Skeletal muscle tissue (tissue), 4 donors: ENCODE results near the gene HOXD12. TPM values are rescaled to one million over a fixed set of nuclear protein-coding genes. Genes with fewer than 3 reads are reported as not detected.

Experiments used
- H3K27ac ChIP-seq: one replicate; pipeline ENCODE4 v1.7.0; 2013; ENCODE audit warnings: mild to moderate bottlenecking, low read depth, low read length, inconsistent platforms
- H3K27me3 ChIP-seq, 3 donors: one replicate each; pipeline ENCODE4 v1.7.0; 2013; ENCODE audit warnings: low read length in 3 of 3; ENCODE audit not compliant: control insufficient read depth in 3 of 3, insufficient read depth in 3 of 3
- H3K36me3 ChIP-seq, 3 donors: one replicate each; pipeline ENCODE4 v1.7.0; 2013; ENCODE audit warnings: low read length in 3 of 3; ENCODE audit not compliant: control insufficient read depth in 3 of 3, insufficient read depth in 3 of 3
- H3K4me1 ChIP-seq, 3 donors: one replicate each; pipeline ENCODE4 v1.7.0; 2013; ENCODE audit warnings: low read length in 3 of 3, mild to moderate bottlenecking in 3 of 3; ENCODE audit not compliant: control insufficient read depth in 3 of 3, insufficient read depth in 3 of 3
- H3K4me3 ChIP-seq, 3 donors: one replicate each; pipeline ENCODE4 v1.7.0; 2013; ENCODE audit warnings: low read length in 3 of 3
- H3K9ac ChIP-seq, 3 donors: one replicate each; pipeline ENCODE4 v1.7.0; 2013; ENCODE audit warnings: low read length in 3 of 3, mild to moderate bottlenecking in 3 of 3, moderate library complexity in 2 of 3, low read depth in 1 of 3
- H3K9me3 ChIP-seq, 3 donors: one replicate each; pipeline ENCODE4 v1.7.0; 2013; ENCODE audit warnings: low read length in 3 of 3; ENCODE audit not compliant: control insufficient read depth in 3 of 3
- total RNA-seq: library from RNA; depleted of rRNA; stranded (reverse); fragments of >200 nt; gene quantifications from one replicate; pipeline ENCODE4 v1.2.3, GENCODE V29; 2014
- donor health status: Osteomylitis.

The HOXD12 gene
- total RNA-seq, 1 donor from 2014 or later = not detected

GRCh38 chr2:176126929-176127773, 27.6 kb downstream of the HOXD12 start:
- peaks cover 13 to 64% (median 55%) of the 10 kb centered on the region in 3 donors for H3K27me3 ChIP-seq

GRCh38 chr2:176127774-176128072, 28.1 kb downstream of the HOXD12 start:
- Histone ChIP-seq H3K27me3 (peaks cover 9 to 62% (median 53%) of the 10 kb centered on the region in 3 donors), H3K36me3 (peaks cover 0 to 2% (median 0%) of the 10 kb centered on the region in 3 donors), H3K4me3 (no peak overlapping the region), H3K27ac (no peak overlapping the region), H3K9ac (no peak overlapping the region), H3K9me3 (no peaks in the 10 kb centered on the region), H3K4me1 (peaks cover 7 to 12% (median 11%) of the 10 kb centered on the region in 3 donors)

More at GRCh38 chr2:176126929-176127773, 27.6 kb downstream of the HOXD12 start:
- Histone ChIP-seq H3K4me1 (peaks cover 7 to 15% (median 13%) of the 10 kb centered on the region in 3 donors), H3K9ac (no peak overlapping the region), H3K9me3 (no peaks in the 10 kb centered on the region), H3K27ac (no peak overlapping the region), H3K36me3 (peaks cover 0 to 1% (median 0%) of the 10 kb centered on the region in 3 donors), H3K4me3 (peak overlapping the region in 1 of 3 donors; percentile 48)

- Histone ChIP-seq H3K4me3 (peak overlapping the region; percentile 68 to 75 (median 69)), H3K27ac (peak overlapping the region; percentile 78), H3K9ac (peak overlapping the region in 2 of 3 donors; percentile 57 to 69), H3K27me3 (peaks cover 9 to 62% (median 48%) of the 10 kb centered on the region in 3 donors), H3K4me1 (peaks cover 7 to 10% (median 8%) of the 10 kb centered on the region in 3 donors), H3K9me3 (no peaks in the 10 kb centered on the region), H3K36me3 (peaks cover 0 to 2% (median 0%) of the 10 kb centered on the region in 3 donors)
Observed at GRCh38 chr2:176128172-176128981, 28.8 kb downstream of the HOXD12 start.

GRCh38 chr2:176128982-176129796, 29.6 kb downstream of the HOXD12 start, which contains the start of gene HOXD8:
TSS of gene HOXD8 (plus strand) at chr2:176129705. CDS start at chr2:176130367, 662 bp downstream.
- peak within 1 kb of the TSS; percentile 78 for H3K27ac ChIP-seq
- H3K9me3 ChIP-seq = no peaks in the 10 kb centered on the region
- peaks cover 11 to 61% (median 41%) of the 10 kb centered on the region in 3 donors for H3K27me3 ChIP-seq
- H3K4me3 ChIP-seq = peak within 1 kb of the TSS; percentile 68 to 78 (median 75)
- peak within 1 kb of the TSS; percentile 61 to 76 (median 69) for H3K9ac ChIP-seq
- H3K36me3 ChIP-seq = peaks cover 0 to 2% (median 0%) of the 10 kb centered on the region in 3 donors
- H3K4me1 ChIP-seq = peaks cover 3 to 12% (median 5%) of the 10 kb centered on the region in 3 donors

GRCh38 chr2:176129813-176130146, 30.2 kb downstream of the HOXD12 start:
- Histone ChIP-seq H3K27me3 (peaks cover 13 to 58% (median 36%) of the 10 kb centered on the region in 3 donors), H3K9ac (peak overlapping the region in 2 of 3 donors; percentile 25 to 76), H3K27ac (peak overlapping the region; percentile 78), H3K4me1 (peaks cover 3 to 16% (median 5%) of the 10 kb centered on the region in 3 donors), H3K36me3 (peaks cover 0 to 2% (median 0%) of the 10 kb centered on the region in 3 donors), H3K4me3 (peak overlapping the region in 1 of 3 donors; percentile 69), H3K9me3 (no peaks in the 10 kb centered on the region)

GRCh38 chr2:176130147-176130956, 30.8 kb downstream of the HOXD12 start:
- peaks cover 7 to 22% (median 10%) of the 10 kb centered on the region in 3 donors for H3K4me1 ChIP-seq
- H3K36me3 ChIP-seq = peaks cover 0 to 2% (median 0%) of the 10 kb centered on the region in 3 donors
- peak overlapping the region; percentile 78 for H3K27ac ChIP-seq
- peak overlapping the region; percentile 22 to 78 (median 69) for H3K4me3 ChIP-seq
- H3K27me3 ChIP-seq = peaks cover 13 to 58% (median 33%) of the 10 kb centered on the region in 3 donors
- peak overlapping the region; percentile 25 to 76 (median 63) for H3K9ac ChIP-seq
- no peaks in the 10 kb centered on the region for H3K9me3 ChIP-seq

- peaks cover 19 to 57% (median 30%) of the 10 kb centered on the region in 3 donors for H3K27me3 ChIP-seq
- peak overlapping the region; percentile 51 to 76 (median 63) for H3K9ac ChIP-seq
Observed at GRCh38 chr2:176130957-176131847, 31.6 kb downstream of the HOXD12 start.

GRCh38 chr2:176131848-176132158, 32.2 kb downstream of the HOXD12 start:
- H3K9ac ChIP-seq = peak overlapping the region in 2 of 3 donors; percentile 60 to 76
- H3K9me3 ChIP-seq = no peaks in the 10 kb centered on the region
- H3K36me3 ChIP-seq = peaks cover 0 to 2% (median 0%) of the 10 kb centered on the region in 3 donors
- peak overlapping the region in 2 of 3 donors; percentile 69 to 78 for H3K4me3 ChIP-seq
- peaks cover 19 to 63% (median 31%) of the 10 kb centered on the region in 3 donors for H3K27me3 ChIP-seq
- peak overlapping the region; percentile 78 for H3K27ac ChIP-seq
- peaks cover 9 to 31% (median 10%) of the 10 kb centered on the region in 3 donors for H3K4me1 ChIP-seq

More at GRCh38 chr2:176130957-176131847, 31.6 kb downstream of the HOXD12 start:
- Histone ChIP-seq H3K4me1 (peaks cover 9 to 30% (median 10%) of the 10 kb centered on the region in 3 donors), H3K9me3 (no peaks in the 10 kb centered on the region), H3K36me3 (peaks cover 0 to 2% (median 0%) of the 10 kb centered on the region in 3 donors), H3K27ac (peak overlapping the region; percentile 78), H3K4me3 (peak overlapping the region; percentile 22 to 78 (median 69))
